HepG2 (cell line): Measurements from ENCODE around the gene SLC2A4. TPM values are rescaled to one million over a fixed set of nuclear protein-coding genes. Genes with fewer than 3 reads are reported as not detected.

Source experiments
- ATF1 ChIP-seq: IDR thresholded peaks from 2 replicates; pipeline ENCODE4 v1.6.1; 2016; ENCODE audit warnings: mild to moderate bottlenecking, control low read depth
- CHD4 ChIP-seq: fragments of 200-600 bp; sonication (generic); IDR thresholded peaks from 2 replicates; pipeline ENCODE4 v1.7.0; 2017; ENCODE audit warnings: mild to moderate bottlenecking, low read length, borderline replicate concordance
- ETV6 ChIP-seq: sonication (generic); formaldehyde crosslinking; conservative IDR thresholded peaks from 2 replicates; pipeline ENCODE4 v1.4.0; 2020; ENCODE audit warnings: missing genetic modification reagents
- IKZF4 ChIP-seq: sonication (generic); formaldehyde crosslinking; IDR thresholded peaks from 2 replicates; pipeline ENCODE4 v1.5.1; 2020; ENCODE audit warnings: borderline replicate concordance, mild to moderate bottlenecking, low read depth, missing genetic modification reagents; ENCODE audit errors: not compliant biosample characterization
- MIER2 ChIP-seq: IDR thresholded peaks from 2 replicates; pipeline ENCODE4 v1.6.1; 2016; ENCODE audit warnings: missing biosample characterization, missing genetic modification reagents
- PCBP1 ChIP-seq: fragments of 200-400 bp; formaldehyde crosslinking; IDR thresholded peaks from 2 replicates; pipeline ENCODE4 v1.6.1; 2017; ENCODE audit warnings: mild to moderate bottlenecking, low read depth, low read length, borderline replicate concordance
- SMARCE1 ChIP-seq: fragments of 450-650 bp; IDR thresholded peaks from 2 replicates; pipeline ENCODE4 v1.6.1; 2017; ENCODE audit warnings: borderline replicate concordance
- ZBTB7A ChIP-seq: sonication (generic); formaldehyde crosslinking; IDR thresholded peaks from 2 replicates; pipeline ENCODE4 v1.8.0; 2022; ENCODE audit warnings: mild to moderate bottlenecking, missing genetic modification reagents
- ZKSCAN8 ChIP-seq: IDR thresholded peaks from 2 replicates; pipeline ENCODE4 v1.6.1; 2016; ENCODE audit warnings: borderline replicate concordance, missing genetic modification reagents, missing compliant biosample characterization
- ZNF12 ChIP-seq: sonication (generic); formaldehyde crosslinking; IDR thresholded peaks from 2 replicates; pipeline ENCODE4 v1.5.0; 2020; ENCODE audit warnings: missing genetic modification reagents
- ZNF280D ChIP-seq: sonication (generic); formaldehyde crosslinking; IDR thresholded peaks from 2 replicates; pipeline ENCODE4 v1.5.1; 2020; ENCODE audit warnings: mild to moderate bottlenecking, missing genetic modification reagents
- ZNF549 ChIP-seq: sonication (generic); formaldehyde crosslinking; IDR thresholded peaks from 2 replicates; pipeline ENCODE4 v1.5.0; 2020; ENCODE audit warnings: missing genetic modification reagents
- ZNF781 ChIP-seq: sonication (generic); formaldehyde crosslinking; IDR thresholded peaks from 2 replicates; pipeline ENCODE4 v1.5.1; 2020; ENCODE audit warnings: borderline replicate concordance, mild to moderate bottlenecking, missing genetic modification reagents; ENCODE audit errors: not compliant biosample characterization
- ZNF788 ChIP-seq: sonication (generic); formaldehyde crosslinking; IDR thresholded peaks from 2 replicates; pipeline ENCODE4 v1.5.0; 2020; ENCODE audit warnings: mild to moderate bottlenecking, missing genetic modification reagents, borderline replicate concordance
- ZSCAN5A ChIP-seq: sonication (generic); formaldehyde crosslinking; IDR thresholded peaks from 2 replicates; pipeline ENCODE4 v1.8.0; 2022; ENCODE audit warnings: mild to moderate bottlenecking, missing genetic modification reagents, borderline replicate concordance
- polyA plus RNA-seq, 8 experiments: library from polyadenylated mRNA; depleted of rRNA in 3 of 8; stranded (reverse) in 7 of 8; unstranded in 1 of 8; fragments of >200 nt; fragmentation: Illumina TruSeq in 4 of 8; extraction: Trizol in 4 of 8; gene quantifications; 2 replicates each; pipeline versions ENCODE4 v1.2.1 to v1.2.3, GENCODE V29; 2011 to 2016; ENCODE audit warnings: low read depth in 4 of 8, missing spikeins in 1 of 8, mixed read lengths in 1 of 8; ENCODE audit not compliant: insufficient read depth in 1 of 8
- total RNA-seq, 5 experiments: library from RNA; depleted of rRNA; stranded (reverse); fragments of >200 nt; fragmentation: Illumina TruSeq; extraction: Trizol; gene quantifications; 2 replicates each; pipeline ENCODE4 v1.2.3, GENCODE V29; 2016; ENCODE audit warnings: low read depth in 1 of 5
- TF ChIP-seq, protein P1 (sequence below): sonication (generic); formaldehyde crosslinking; IDR thresholded peaks from 2 replicates; pipeline ENCODE4 v1.4.0; 2020; ENCODE audit warnings: missing genetic modification reagents, borderline replicate concordance
- TF ChIP-seq, protein P2 (sequence below): sonication (generic); formaldehyde crosslinking; conservative IDR thresholded peaks from 2 replicates; pipeline ENCODE4 v1.8.0; 2022; ENCODE audit warnings: mild to moderate bottlenecking, moderate library complexity, missing genetic modification reagents
- TF ChIP-seq, protein P3 (sequence below): sonication (generic); formaldehyde crosslinking; IDR thresholded peaks from 2 replicates; pipeline ENCODE4 v1.4.0; 2020; ENCODE audit warnings: mild to moderate bottlenecking, low read depth, missing genetic modification reagents

The SLC2A4 gene
- total and polyA plus RNA-seq, 2 of the 13 experiments (the other 11 are each of a cell fraction or from before 2014, with no cell fraction given), result 4.9 to 5.8 TPM

DNA sequence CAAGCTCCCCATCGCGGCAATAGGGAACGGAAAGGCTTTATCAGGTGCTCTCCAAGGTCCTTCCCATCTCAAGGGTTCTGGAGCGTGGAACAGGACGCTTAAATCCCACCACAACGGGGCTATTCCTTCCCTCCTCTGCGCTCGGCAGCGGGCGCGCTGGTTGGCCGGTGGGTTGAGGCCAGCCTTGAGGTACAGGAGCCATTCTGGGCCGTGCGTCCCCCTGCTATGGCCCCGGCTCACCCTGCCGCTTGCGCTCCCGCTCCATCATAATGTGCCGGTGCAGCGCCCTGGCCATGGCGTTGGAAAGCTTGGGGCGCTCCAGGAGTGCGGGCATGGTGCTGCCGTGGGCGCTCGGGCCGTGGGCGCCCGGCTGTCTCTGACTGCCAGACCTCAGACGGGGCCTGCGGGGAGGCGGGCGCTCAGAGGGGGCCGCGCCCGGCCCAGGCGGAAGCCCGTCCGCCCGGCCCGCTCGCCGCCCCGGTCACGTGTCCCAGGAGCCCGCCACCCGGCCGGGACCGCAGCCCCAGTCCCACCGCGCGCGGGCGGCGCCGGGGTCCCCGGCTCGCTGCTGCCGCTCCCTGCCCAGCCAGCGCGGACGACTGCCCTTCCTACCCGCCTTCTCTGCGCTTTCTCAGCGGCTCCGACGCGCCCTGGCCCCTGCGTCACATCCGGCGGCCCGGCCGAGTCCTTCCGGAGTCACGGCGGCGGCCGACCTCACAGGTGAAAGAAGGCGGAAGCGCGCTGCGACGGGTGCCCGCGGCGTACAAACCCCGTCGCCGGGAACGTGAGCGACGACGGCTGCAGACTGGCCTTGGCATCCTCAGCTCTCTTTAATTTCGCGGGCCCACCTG is 33.4 kb downstream of the SLC2A4 start, which contains the start of gene GPS2 (continued):
- TF ChIP-seq ZNF788, result peak; percentile 87; the same call in 1 of the 2 replicates
- no peak for TF ChIP-seq PCBP1
- no peak for TF ChIP-seq IKZF4 (CRISPR knock-in tag)
- TF ChIP-seq ZSCAN5A (CRISPR knock-in tag), result 0 out of 2 replicates have a peak, but pooled peaks have one; percentile 46
- no peak for TF ChIP-seq SMARCE1
- TF ChIP-seq, protein P1, sequence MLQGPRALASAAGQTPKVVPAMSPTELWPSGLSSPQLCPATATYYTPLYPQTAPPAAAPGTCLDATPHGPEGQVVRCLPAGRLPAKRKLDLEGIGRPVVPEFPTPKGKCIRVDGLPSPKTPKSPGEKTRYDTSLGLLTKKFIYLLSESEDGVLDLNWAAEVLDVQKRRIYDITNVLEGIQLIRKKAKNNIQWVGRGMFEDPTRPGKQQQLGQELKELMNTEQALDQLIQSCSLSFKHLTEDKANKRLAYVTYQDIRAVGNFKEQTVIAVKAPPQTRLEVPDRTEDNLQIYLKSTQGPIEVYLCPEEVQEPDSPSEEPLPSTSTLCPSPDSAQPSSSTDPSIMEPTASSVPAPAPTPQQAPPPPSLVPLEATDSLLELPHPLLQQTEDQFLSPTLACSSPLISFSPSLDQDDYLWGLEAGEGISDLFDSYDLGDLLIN (CRISPR knock-in tag), result peak; percentile 85
- TF ChIP-seq, protein P2, sequence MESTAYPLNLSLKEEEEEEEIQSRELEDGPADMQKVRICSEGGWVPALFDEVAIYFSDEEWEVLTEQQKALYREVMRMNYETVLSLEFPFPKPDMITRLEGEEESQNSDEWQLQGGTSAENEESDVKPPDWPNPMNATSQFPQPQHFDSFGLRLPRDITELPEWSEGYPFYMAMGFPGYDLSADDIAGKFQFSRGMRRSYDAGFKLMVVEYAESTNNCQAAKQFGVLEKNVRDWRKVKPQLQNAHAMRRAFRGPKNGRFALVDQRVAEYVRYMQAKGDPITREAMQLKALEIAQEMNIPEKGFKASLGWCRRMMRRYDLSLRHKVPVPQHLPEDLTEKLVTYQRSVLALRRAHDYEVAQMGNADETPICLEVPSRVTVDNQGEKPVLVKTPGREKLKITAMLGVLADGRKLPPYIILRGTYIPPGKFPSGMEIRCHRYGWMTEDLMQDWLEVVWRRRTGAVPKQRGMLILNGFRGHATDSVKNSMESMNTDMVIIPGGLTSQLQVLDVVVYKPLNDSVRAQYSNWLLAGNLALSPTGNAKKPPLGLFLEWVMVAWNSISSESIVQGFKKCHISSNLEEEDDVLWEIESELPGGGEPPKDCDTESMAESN (CRISPR knock-in tag), result peak; percentile 85
- TF ChIP-seq CHD4, result no peak
- 0 out of 2 replicates have a peak, but pooled peaks have one; percentile 53 for TF ChIP-seq ZKSCAN8 (CRISPR knock-in tag)
- 0 out of 2 replicates have a peak, but pooled peaks have one; percentile 55 for TF ChIP-seq ZNF12 (CRISPR knock-in tag)
- peak; percentile 89 for TF ChIP-seq ATF1 (CRISPR knock-in tag)
- TF ChIP-seq MIER2, result peak; percentile 86
- TF ChIP-seq ETV6 (CRISPR knock-in tag), result peak; percentile 78; the same call in 1 of the 2 replicates
- no peak for TF ChIP-seq ZBTB7A
- TF ChIP-seq ZNF549 (CRISPR knock-in tag), result no peak
- TF ChIP-seq, protein P3, sequence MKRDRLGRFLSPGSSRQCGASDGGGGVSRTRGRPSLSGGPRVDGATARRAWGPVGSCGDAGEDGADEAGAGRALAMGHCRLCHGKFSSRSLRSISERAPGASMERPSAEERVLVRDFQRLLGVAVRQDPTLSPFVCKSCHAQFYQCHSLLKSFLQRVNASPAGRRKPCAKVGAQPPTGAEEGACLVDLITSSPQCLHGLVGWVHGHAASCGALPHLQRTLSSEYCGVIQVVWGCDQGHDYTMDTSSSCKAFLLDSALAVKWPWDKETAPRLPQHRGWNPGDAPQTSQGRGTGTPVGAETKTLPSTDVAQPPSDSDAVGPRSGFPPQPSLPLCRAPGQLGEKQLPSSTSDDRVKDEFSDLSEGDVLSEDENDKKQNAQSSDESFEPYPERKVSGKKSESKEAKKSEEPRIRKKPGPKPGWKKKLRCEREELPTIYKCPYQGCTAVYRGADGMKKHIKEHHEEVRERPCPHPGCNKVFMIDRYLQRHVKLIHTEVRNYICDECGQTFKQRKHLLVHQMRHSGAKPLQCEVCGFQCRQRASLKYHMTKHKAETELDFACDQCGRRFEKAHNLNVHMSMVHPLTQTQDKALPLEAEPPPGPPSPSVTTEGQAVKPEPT (CRISPR knock-in tag), result 0 out of 2 replicates have a peak, but pooled peaks have one; percentile 19
- no peak for TF ChIP-seq ZNF781
- TF ChIP-seq ZNF280D (CRISPR knock-in tag), result no peak
